OCI-LY3 (cell line): Measurements from ENCODE around the gene FLNB.

ENCODE experiments used
- EZH2phosphoT487 ChIP-seq: fragments of 200-600 bp; shearing (Covaris generic); IDR thresholded peaks from 2 replicates; pipeline ENCODE4 v1.6.1; 2018; ENCODE audit warnings: antibody characterized with exemption, mixed run types, low read depth
- TF ChIP-seq, protein P1 (sequence below): fragments of 200-600, 300-600 bp; sonication (generic); IDR thresholded peaks from 2 replicates; pipeline ENCODE4 v1.5.1; 2014; ENCODE audit warnings: antibody characterized with exemption, low read length, low read depth

DNA sequence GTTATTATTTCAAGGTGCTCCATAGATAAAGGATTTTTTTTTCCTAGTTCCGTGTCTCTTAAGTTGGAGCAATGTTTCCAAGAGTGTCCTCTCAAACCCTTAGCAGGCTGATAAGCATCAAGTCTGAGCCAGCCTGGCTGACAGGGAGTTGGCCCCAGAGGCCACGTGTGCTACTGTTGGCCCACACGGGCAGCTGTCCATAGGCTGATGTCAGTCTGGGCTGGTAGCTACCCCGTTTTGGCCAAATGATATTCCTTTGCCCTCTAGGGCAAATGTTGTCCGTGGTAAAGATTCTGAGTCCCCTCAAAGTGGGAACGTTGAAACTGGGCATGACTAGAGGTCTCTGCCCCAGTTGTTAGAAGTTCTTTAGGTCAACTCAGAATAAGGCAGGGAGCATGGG, 99.4 kb downstream of the FLNB start:
- TF ChIP-seq, protein P1, sequence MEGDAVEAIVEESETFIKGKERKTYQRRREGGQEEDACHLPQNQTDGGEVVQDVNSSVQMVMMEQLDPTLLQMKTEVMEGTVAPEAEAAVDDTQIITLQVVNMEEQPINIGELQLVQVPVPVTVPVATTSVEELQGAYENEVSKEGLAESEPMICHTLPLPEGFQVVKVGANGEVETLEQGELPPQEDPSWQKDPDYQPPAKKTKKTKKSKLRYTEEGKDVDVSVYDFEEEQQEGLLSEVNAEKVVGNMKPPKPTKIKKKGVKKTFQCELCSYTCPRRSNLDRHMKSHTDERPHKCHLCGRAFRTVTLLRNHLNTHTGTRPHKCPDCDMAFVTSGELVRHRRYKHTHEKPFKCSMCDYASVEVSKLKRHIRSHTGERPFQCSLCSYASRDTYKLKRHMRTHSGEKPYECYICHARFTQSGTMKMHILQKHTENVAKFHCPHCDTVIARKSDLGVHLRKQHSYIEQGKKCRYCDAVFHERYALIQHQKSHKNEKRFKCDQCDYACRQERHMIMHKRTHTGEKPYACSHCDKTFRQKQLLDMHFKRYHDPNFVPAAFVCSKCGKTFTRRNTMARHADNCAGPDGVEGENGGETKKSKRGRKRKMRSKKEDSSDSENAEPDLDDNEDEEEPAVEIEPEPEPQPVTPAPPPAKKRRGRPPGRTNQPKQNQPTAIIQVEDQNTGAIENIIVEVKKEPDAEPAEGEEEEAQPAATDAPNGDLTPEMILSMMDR: no peak
- no peak for TF ChIP-seq EZH2phosphoT487
